DND-41 (cell line): ENCODE data around the gene ARVCF.

Experiments used
- CTCF ChIP-seq: IDR thresholded peaks from 2 replicates; pipeline ENCODE4 v1.5.1; 2012; ENCODE audit warnings: borderline replicate concordance, low read length, moderate library complexity, mild to moderate bottlenecking; ENCODE audit not compliant: poor library complexity, severe bottlenecking; ENCODE audit errors: extremely low read depth
- EZH2 ChIP-seq: IDR thresholded peaks from 3 replicates; pipeline ENCODE4 v1.6.1; 2012; ENCODE audit warnings: borderline replicate concordance, low read depth, mild to moderate bottlenecking, moderate library complexity, low read length, inconsistent platforms; ENCODE audit not compliant: severe bottlenecking

- TF ChIP-seq CTCF (no peak), EZH2 (no peak)
Measured at GRCh38 chr22:20002636-20003035, 14.0 kb downstream of the ARVCF start.
